GM13977 (cell line): ENCODE results near the gene AP3D1.

ENCODE experiments used
- DNase-seq: peaks from one replicate; pipeline ENCODE4 v3.0.0; 2012; ENCODE audit warnings: low spot score
- CTCF ChIP-seq: IDR thresholded peaks from 2 replicates; pipeline ENCODE4 v1.5.1; 2012; ENCODE audit warnings: mild to moderate bottlenecking, control low read depth; ENCODE audit not compliant: insufficient read depth; ENCODE audit errors: extremely low read depth, missing control alignments
- in situ Hi-C: fragments of 300-500 bp; cut with MboI; formaldehyde crosslinking; loops from one replicate; pipeline ENCODE4 v1.12.0; 2022; ENCODE audit warnings: low sequenced_read_pairs, low pct_unique_long_range_greater_than_20kb, mixed read lengths, inconsistent platforms; ENCODE audit not compliant: unreplicated experiment

The AP3D1 gene

DNA sequence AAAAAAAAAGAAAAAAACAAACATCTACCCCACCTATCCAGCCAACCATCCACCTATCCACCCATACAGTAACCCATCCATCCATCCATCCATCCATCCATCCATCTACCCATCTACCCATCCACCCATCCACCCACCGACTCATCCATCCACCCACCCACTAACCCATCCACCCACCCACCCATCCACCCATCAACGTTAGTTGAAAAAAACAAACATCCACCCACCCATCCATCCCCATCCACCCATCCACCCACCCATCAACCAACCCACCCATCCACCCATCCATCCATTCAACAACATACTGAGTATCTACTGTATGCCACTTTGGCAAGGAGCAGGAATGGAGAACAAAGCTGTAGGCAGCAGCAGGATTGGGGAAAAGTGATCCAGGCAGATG lies 6.1 kb upstream of the AP3D1 start:
- DNase-seq = no peak
- TF ChIP-seq CTCF = no peak
- in situ Hi-C loops = loop anchor here (25.0 kb wide), 1 partner anchor 480 kb away; no protein-coding TSS in a partner anchor

DNA sequence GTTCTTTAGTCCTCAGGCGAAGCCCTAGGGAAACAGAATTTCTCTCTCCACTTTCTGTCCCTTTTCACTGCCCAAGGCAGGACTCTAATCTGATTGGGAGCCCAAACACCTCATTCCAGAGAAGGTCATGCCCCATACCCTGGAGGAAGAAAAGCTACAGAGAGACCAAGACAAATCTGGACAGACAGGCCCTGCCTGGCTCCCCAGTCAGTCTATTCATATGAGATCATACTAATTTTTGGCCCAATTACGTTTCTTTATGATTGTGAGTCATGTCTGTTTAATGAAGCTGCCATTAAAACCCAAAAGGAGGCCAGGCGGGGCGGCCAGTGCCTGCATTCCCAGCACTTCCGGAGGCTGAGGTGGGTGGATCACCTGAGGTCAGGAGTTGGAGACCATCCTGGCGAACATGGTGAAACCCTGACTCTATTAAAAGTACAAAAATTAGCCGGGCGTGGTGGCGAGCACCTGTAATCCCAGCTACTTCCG lies 3.3 kb upstream of the AP3D1 start:
- DNase-seq = no peak
- no peak for TF ChIP-seq CTCF
- in situ Hi-C loops = loop anchor here (25.0 kb wide), 1 partner anchor 483 kb away; no protein-coding TSS in a partner anchor

GRCh38 chr19:2150794-2151338 lies 500 bp downstream of the AP3D1 start:
- no peak for TF ChIP-seq CTCF
- in situ Hi-C loops = loop anchor here (25.0 kb wide), 1 partner anchor 486 kb away; no protein-coding TSS in a partner anchor

GRCh38 chr19:2149980-2150793 lies 1.2 kb downstream of the AP3D1 start:
- TF ChIP-seq CTCF = no peak
- in situ Hi-C loops = loop anchor here (25.0 kb wide), 1 partner anchor 487 kb away; no protein-coding TSS in a partner anchor
- DNase-seq = no peak

More at GRCh38 chr19:2150794-2151338, 500 bp downstream of the AP3D1 start:
- no peak for DNase-seq

GRCh38 chr19:2148482-2149135 lies 2.8 kb downstream of the AP3D1 start:
- in situ Hi-C loops = no loop called here
- TF ChIP-seq CTCF = no peak
- DNase-seq = no peak

GRCh38 chr19:2145831-2146241 lies 5.5 kb downstream of the AP3D1 start:
- no peak for TF ChIP-seq CTCF
- DNase-seq = no peak
- in situ Hi-C loops = no loop called here
